Thyroid gland (tissue), 4 donors: Measurements from ENCODE around the gene DLG1.

Source experiments
- CTCF ChIP-seq, 6 experiments: fragments of 200-600 bp in 3 of 6; fragments of 450-650 bp in 3 of 6; sonication (generic) in 3 of 6; IDR thresholded peaks; one replicate each; pipeline ENCODE4 v1.5.1; 2016 to 2019; ENCODE audit warnings: antibody characterized with exemption in 6 of 6, mild to moderate bottlenecking in 2 of 6, inconsistent platforms in 1 of 6, moderate library complexity in 1 of 6
- POLR2A ChIP-seq, 2 donors: fragments of 450-650 bp; IDR thresholded peaks; one replicate each; pipeline ENCODE4 v1.6.1; 2017; ENCODE audit warnings: antibody characterized with exemption in 2 of 2, mild to moderate bottlenecking in 2 of 2, moderate library complexity in 1 of 2

DNA sequence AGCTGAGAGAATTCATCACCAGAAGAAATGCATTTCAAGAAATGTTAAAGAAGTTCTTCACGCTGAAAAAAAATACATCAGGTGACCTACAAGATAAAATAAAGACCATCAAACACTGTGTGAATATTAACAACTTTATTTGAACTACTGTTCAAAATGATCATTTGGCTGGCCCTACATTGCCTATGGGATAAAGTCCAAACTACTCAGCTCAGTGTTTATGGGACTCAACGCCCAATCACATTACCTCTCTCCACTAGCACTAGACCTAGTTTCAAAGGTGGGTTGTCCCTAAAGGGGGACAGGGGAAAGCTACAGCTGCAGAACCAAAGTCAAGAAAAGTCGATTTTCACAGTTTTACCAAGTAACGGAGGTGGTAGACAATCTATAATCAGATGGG, 62.0 kb downstream of the DLG1 start:
- TF ChIP-seq CTCF (IDR thresholded peaks at IDR 0.05) (no peak), POLR2A (IDR thresholded peaks at IDR 0.05) (no peak)
